NCI-H2029 treated with DMSO at 0.1 percent for 48 hours (cell line): ENCODE data around the gene TCP10L.
"Not testable (repeated sequence)": the region's sequence is repeated elsewhere in the genome, so short reads cannot be mapped to it uniquely, and the experiment has no call there.

ENCODE experiments used
- DNase-seq: peaks from one replicate; lab custom pipeline; 2025; lab: John Stamatoyannopoulos, UW

TCP10L gene

GRCh38 chr21:32585042-32585710, at the start of gene TCP10L:
TCP10L (minus strand) TSS chr21:32585523; CDS start chr21:32584304, 1,219 bp downstream.
- no peak for DNase-seq

GRCh38 chr21:32626621-32627196, 41.4 kb upstream of the TCP10L start:
- DNase-seq: no peak

- DNase-seq: not testable (repeated sequence)
These were observed 32.9 kb upstream of the TCP10L start for GRCh38 chr21:32618218-32618617.

- no peak for DNase-seq
These were observed 28.2 kb upstream of the TCP10L start for GRCh38 chr21:32613436-32614043.

GRCh38 chr21:32612999-32613337, 27.6 kb upstream of the TCP10L start:
- DNase-seq: no peak

GRCh38 chr21:32612075-32612998, 27.0 kb upstream of the TCP10L start, which contains the start of gene CFAP298:
CFAP298 (minus strand) TSS chr21:32612377; CDS start chr21:32612243, 134 bp downstream.
- peak; percentile 79 for DNase-seq

- DNase-seq: no peak
These were observed 26.2 kb upstream of the TCP10L start for GRCh38 chr21:32611471-32611997.

GRCh38 chr21:32610940-32611339, 25.6 kb upstream of the TCP10L start:
- DNase-seq: not testable (repeated sequence)

- no peak for DNase-seq
These were observed 23.5 kb upstream of the TCP10L start for GRCh38 chr21:32608851-32609250.

GRCh38 chr21:32605469-32605868, 20.1 kb upstream of the TCP10L start:
- DNase-seq: no peak

- DNase-seq: no peak
These were observed 19.1 kb upstream of the TCP10L start for GRCh38 chr21:32604464-32604863.

GRCh38 chr21:32603131-32603530, 17.8 kb upstream of the TCP10L start:
- DNase-seq: no peak

- no peak for DNase-seq
These were observed 16.8 kb upstream of the TCP10L start for GRCh38 chr21:32602099-32602498.

- no peak for DNase-seq
These were observed 14.2 kb upstream of the TCP10L start for GRCh38 chr21:32599526-32599925.

GRCh38 chr21:32599091-32599490, 13.8 kb upstream of the TCP10L start:
- no peak for DNase-seq

GRCh38 chr21:32597205-32597604, 11.9 kb upstream of the TCP10L start:
- no peak for DNase-seq

- no peak for DNase-seq
These were observed 10.1 kb upstream of the TCP10L start for GRCh38 chr21:32595431-32595830.

GRCh38 chr21:32593690-32594089, 8.4 kb upstream of the TCP10L start:
- DNase-seq: no peak

GRCh38 chr21:32592929-32593502, 7.7 kb upstream of the TCP10L start:
- DNase-seq: no peak

- no peak for DNase-seq
These were observed 4.8 kb upstream of the TCP10L start for GRCh38 chr21:32590130-32590529.

- DNase-seq: no peak
These were observed 2.3 kb upstream of the TCP10L start for GRCh38 chr21:32587651-32588050.

- DNase-seq: no peak
These were observed 1.8 kb upstream of the TCP10L start for GRCh38 chr21:32587120-32587519.
